Muscle of back (tissue), 10 donors: Measurements from ENCODE around the gene UQCR11. TPM values are rescaled to one million over a fixed set of nuclear protein-coding genes. Genes with fewer than 3 reads are reported as not detected.

Experiments used
- polyA plus RNA-seq, 10 donors: library from polyadenylated mRNA; unstranded; fragments of 120-200 nt; gene quantifications; one replicate each; pipeline ENCODE4 v1.2.1, GENCODE V29; 2013; ENCODE audit not compliant: insufficient read length in 10 of 10

UQCR11 gene
- polyA plus RNA-seq, 10 donors = 103 to 166 (median 121) TPM

Other genes starting within 250 kb of the UQCR11 start
- gene NDUFS7, start 221.6 kb downstream of the UQCR11 start, polyA plus RNA-seq = 10 to 100 TPM; 51.3 to 94.1 (median 63.8) TPM
- gene GAMT, start 203.9 kb downstream of the UQCR11 start, polyA plus RNA-seq = 100 to 1,000 TPM; 133 to 200 (median 160) TPM
- 10 to 100 TPM; 52.2 to 76.1 (median 64.0) TPM for gene DAZAP1, start 197.9 kb downstream of the UQCR11 start, polyA plus RNA-seq
- 1,000 to 10,000 TPM in 5 of 10 donors, 100 to 1,000 TPM in 5; 743 to 1,364 (median 1,019) TPM for gene RPS15, start 167.1 kb downstream of the UQCR11 start, polyA plus RNA-seq
- gene APC2, start 155.3 kb downstream of the UQCR11 start, polyA plus RNA-seq = 1 to 10 TPM in 2 of 10 donors, under 1 TPM in 8; 0.47 to 1.2 (median 0.82) TPM
- 10 to 100 TPM; 11.6 to 20.9 (median 15.8) TPM for gene C19orf25, start 126.2 kb downstream of the UQCR11 start, polyA plus RNA-seq
- gene PCSK4, start 115.1 kb downstream of the UQCR11 start, polyA plus RNA-seq = 1 to 10 TPM in 4 of 10 donors, under 1 TPM in 6; 0.46 to 2.0 (median 0.88) TPM
- gene REEP6, start 114.3 kb downstream of the UQCR11 start, polyA plus RNA-seq = 1 to 10 TPM; 1.4 to 2.6 (median 1.8) TPM
- 10 to 100 TPM in 9 of 10 donors, 1 to 10 TPM in 1; 7.4 to 17.8 (median 13.8) TPM for gene ADAMTSL5, start 92.4 kb downstream of the UQCR11 start, polyA plus RNA-seq
- gene PLK5, start 81.4 kb downstream of the UQCR11 start, polyA plus RNA-seq = under 1 TPM in 9 of 10 donors, not detected in 1; 0.07 to 0.80 (median 0.16) TPM
- gene MEX3D, start 37.1 kb downstream of the UQCR11 start, polyA plus RNA-seq = 10 to 100 TPM; 18.9 to 34.8 (median 24.2) TPM
- 10 to 100 TPM; 40.5 to 69.3 (median 48.9) TPM for gene MBD3, start 12.6 kb downstream of the UQCR11 start, polyA plus RNA-seq
- gene TCF3, start 47.2 kb upstream of the UQCR11 start, polyA plus RNA-seq = 100 to 1,000 TPM; 101 to 150 (median 115) TPM
- gene ONECUT3, start 148.0 kb upstream of the UQCR11 start, polyA plus RNA-seq = under 1 TPM in 3 of 10 donors, not detected in 7; 0.03 TPM
- under 1 TPM; 0.51 to 0.80 (median 0.70) TPM for gene ATP8B3, start 206.8 kb upstream of the UQCR11 start, polyA plus RNA-seq
- 10 to 100 TPM; 16.1 to 27.6 (median 23.0) TPM for gene REXO1, start 243.0 kb upstream of the UQCR11 start, polyA plus RNA-seq